ENCODE measurements around the gene SLC25A19.
"Not testable (repeated sequence)": the region's sequence is repeated elsewhere in the genome, so short reads cannot be mapped to it uniquely, and the experiment has no call there.

The SLC25A19 gene

DNA sequence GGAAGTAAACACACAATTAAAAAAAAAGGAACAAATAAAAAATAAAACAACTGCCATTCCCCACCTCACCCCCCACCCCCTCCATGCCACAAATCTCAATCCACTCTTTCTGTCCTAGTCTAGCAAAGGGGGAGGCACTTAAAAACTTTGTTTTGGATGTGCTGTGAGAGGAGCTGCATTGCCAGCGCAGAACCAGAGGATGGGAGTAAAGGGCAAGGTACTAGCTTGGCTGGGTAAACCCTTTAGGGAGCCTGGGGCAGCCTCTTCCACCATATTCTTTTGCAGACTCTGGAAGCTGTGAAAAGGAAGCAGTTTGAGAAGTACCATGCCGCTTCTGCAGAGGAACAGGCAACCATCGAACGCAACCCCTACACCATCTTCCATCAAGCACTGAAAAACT, 26.2 kb downstream of the SLC25A19 start:
- H3K27ac ChIP-seq (ENCODE audit: low read depth, low read length), result no peak overlapping the region
- no peaks in the 10 kb centered on the region for H3K9me3 ChIP-seq (ENCODE audit: low read length)
- H3K9ac ChIP-seq (ENCODE audit: low read length), result no peak overlapping the region
- H3K4me3 ChIP-seq (ENCODE audit: low read depth in 1 of 2, low read length in 2 of 2), result no peak overlapping the region
- peaks cover 45% of the 10 kb centered on the region for H3K36me3 ChIP-seq (ENCODE audit: insufficient read depth, low read length)
- no peaks in the 10 kb centered on the region for H3K27me3 ChIP-seq (ENCODE audit: control insufficient read depth in 1 of 2, insufficient read depth in 2 of 2, low read length in 2 of 2)
- H3K4me1 ChIP-seq (ENCODE audit: insufficient read depth, low read length), result peaks cover 28% of the 10 kb centered on the region

- peak overlapping the region; percentile 84 for H3K9ac ChIP-seq (ENCODE audit: low read length)
- H3K27ac ChIP-seq (ENCODE audit: low read depth, low read length), result peak overlapping the region; percentile 98
- no peaks in the 10 kb centered on the region for H3K27me3 ChIP-seq (ENCODE audit: control insufficient read depth in 1 of 2, insufficient read depth in 2 of 2, low read length in 2 of 2)
- H3K4me1 ChIP-seq (ENCODE audit: insufficient read depth, low read length), result peaks cover 28% of the 10 kb centered on the region
- no peaks in the 10 kb centered on the region for H3K9me3 ChIP-seq (ENCODE audit: low read length)
- H3K36me3 ChIP-seq (ENCODE audit: insufficient read depth, low read length), result peaks cover 41% of the 10 kb centered on the region
- H3K4me3 ChIP-seq (ENCODE audit: low read depth in 1 of 2, low read length in 2 of 2), result peak overlapping the region; percentile 89 to 100
Observed at GRCh38 chr17:75262112-75262606, 27.1 kb downstream of the SLC25A19 start.

DNA sequence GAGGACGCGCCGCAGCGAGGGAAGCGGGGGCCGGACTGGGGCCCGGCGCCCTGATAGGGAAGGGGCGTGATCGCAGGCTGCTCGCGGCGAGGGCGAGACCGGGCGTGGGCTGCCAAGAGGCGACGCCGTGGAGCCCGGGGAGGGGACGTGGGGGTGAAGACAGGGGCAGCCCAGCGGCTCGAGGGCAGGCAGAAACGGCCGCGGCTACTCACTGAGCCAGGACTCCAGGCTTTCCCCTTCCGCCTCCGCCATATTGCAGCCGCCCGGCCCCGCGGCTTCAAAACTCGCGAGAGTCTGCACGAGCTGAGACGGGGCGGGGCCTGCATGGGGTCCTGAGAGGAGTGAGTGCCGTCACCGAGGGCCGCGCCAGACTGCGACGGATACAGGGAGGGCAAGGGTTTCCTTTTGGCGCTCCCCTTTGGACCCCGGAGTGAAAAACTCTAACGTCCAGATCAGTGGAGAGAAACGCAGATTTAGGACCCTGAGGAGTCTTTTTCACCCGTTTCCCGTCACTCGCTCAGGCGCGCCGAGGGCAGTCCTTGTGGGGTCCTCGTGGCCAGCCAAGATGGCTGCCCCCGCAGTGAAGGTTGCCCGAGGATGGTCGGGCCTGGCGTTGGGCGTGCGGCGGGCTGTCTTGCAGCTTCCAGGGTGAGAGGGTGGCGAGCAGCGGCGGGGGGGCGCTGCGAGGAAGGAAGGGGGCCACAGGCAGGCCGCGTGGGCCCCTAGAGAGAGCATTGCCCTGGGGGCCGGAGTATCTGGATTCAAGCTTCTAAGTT, 27.7 kb downstream of the SLC25A19 start, which contains the start of the genes GGA3 and MRPS7:
Gene GGA3 (minus strand): TSS at position 271 of the 776 bp plus-strand sequence. CDS start 19 bp downstream, at position 252.
Gene MRPS7 (plus strand): TSS at position 544 of the 776 bp plus-strand sequence. CDS start 22 bp downstream, at position 566.
- Histone ChIP-seq H3K9me3 (ENCODE audit: low read length) (no peaks in the 10 kb centered on the region), H3K9ac (ENCODE audit: low read length) (peak within 1 kb of the TSS; percentile 84), H3K4me3 (ENCODE audit: low read depth in 1 of 2, low read length in 2 of 2) (peak within 1 kb of the TSS; percentile 89 to 100), H3K27ac (ENCODE audit: low read depth, low read length) (peak within 1 kb of the TSS; percentile 98), H3K27me3 (ENCODE audit: control insufficient read depth in 1 of 2, insufficient read depth in 2 of 2, low read length in 2 of 2) (no peaks in the 10 kb centered on the region), H3K36me3 (ENCODE audit: insufficient read depth, low read length) (peaks cover 35% of the 10 kb centered on the region), H3K4me1 (ENCODE audit: insufficient read depth, low read length) (peaks cover 28% of the 10 kb centered on the region)

- H3K9me3 ChIP-seq (ENCODE audit: low read length), result no peaks in the 10 kb centered on the region
- peak overlapping the region; percentile 98 for H3K27ac ChIP-seq (ENCODE audit: low read depth, low read length)
- H3K36me3 ChIP-seq (ENCODE audit: insufficient read depth, low read length), result peaks cover 27% of the 10 kb centered on the region
- peak overlapping the region; percentile 84 for H3K9ac ChIP-seq (ENCODE audit: low read length)
- H3K4me3 ChIP-seq (ENCODE audit: low read depth in 1 of 2, low read length in 2 of 2), result peak overlapping the region; percentile 89 to 100
- peaks cover 28% of the 10 kb centered on the region for H3K4me1 ChIP-seq (ENCODE audit: insufficient read depth, low read length)
- H3K27me3 ChIP-seq (ENCODE audit: control insufficient read depth in 1 of 2, insufficient read depth in 2 of 2, low read length in 2 of 2), result no peaks in the 10 kb centered on the region
Observed at GRCh38 chr17:75260641-75261335, 28.4 kb downstream of the SLC25A19 start.

DNA sequence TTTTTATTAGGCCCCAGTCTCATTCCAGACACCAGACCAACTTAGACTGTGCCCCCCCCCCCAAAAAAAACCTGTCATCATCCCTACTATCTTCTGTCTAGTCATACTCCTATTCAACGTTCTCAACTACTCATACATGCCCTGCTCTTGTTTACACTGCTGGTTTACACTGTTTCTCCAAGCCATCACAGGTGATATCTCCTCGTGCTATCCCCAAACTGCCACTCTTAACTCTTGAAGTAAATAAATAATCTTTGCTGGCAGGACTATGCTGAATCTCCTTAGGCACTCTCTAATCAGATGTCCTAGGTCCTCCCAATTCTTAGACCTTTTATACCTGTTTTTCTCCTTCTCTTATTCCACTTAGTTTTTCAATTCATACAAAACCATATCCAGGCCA, 32.0 kb downstream of the SLC25A19 start:
- H3K4me1 ChIP-seq (ENCODE audit: insufficient read depth, low read length), result peaks cover 19% of the 10 kb centered on the region
- H3K27ac ChIP-seq (ENCODE audit: low read depth, low read length); H3K36me3 ChIP-seq (ENCODE audit: insufficient read depth, low read length); H3K9ac ChIP-seq (ENCODE audit: low read length); H3K9me3 ChIP-seq (ENCODE audit: low read length); H3K4me3 ChIP-seq (ENCODE audit: low read depth in 1 of 2, low read length in 2 of 2); H3K27me3 ChIP-seq (ENCODE audit: control insufficient read depth in 1 of 2, insufficient read depth in 2 of 2, low read length in 2 of 2): not testable (repeated sequence)

GRCh38 chr17:75255954-75256698, 33.1 kb downstream of the SLC25A19 start:
- H3K27me3 ChIP-seq (ENCODE audit: control insufficient read depth in 1 of 2, insufficient read depth in 2 of 2, low read length in 2 of 2); H3K4me3 ChIP-seq (ENCODE audit: low read depth in 1 of 2, low read length in 2 of 2); H3K9ac ChIP-seq (ENCODE audit: low read length); H3K36me3 ChIP-seq (ENCODE audit: insufficient read depth, low read length); H3K9me3 ChIP-seq (ENCODE audit: low read length); H3K27ac ChIP-seq (ENCODE audit: low read depth, low read length): not testable (repeated sequence)
- H3K4me1 ChIP-seq (ENCODE audit: insufficient read depth, low read length), result peaks cover 19% of the 10 kb centered on the region

GRCh38 chr17:75252039-75252816, 37.0 kb downstream of the SLC25A19 start:
- Histone ChIP-seq H3K9ac (ENCODE audit: low read length) (no peak overlapping the region), H3K4me3 (ENCODE audit: low read depth in 1 of 2, low read length in 2 of 2) (no peak overlapping the region), H3K9me3 (ENCODE audit: low read length) (no peaks in the 10 kb centered on the region), H3K36me3 (ENCODE audit: insufficient read depth, low read length) (no peaks in the 10 kb centered on the region), H3K27ac (ENCODE audit: low read depth, low read length) (no peak overlapping the region), H3K27me3 (ENCODE audit: control insufficient read depth in 1 of 2, insufficient read depth in 2 of 2, low read length in 2 of 2) (no peaks in the 10 kb centered on the region), H3K4me1 (ENCODE audit: insufficient read depth, low read length) (no peaks in the 10 kb centered on the region)

GRCh38 chr17:75250009-75250471, 39.2 kb downstream of the SLC25A19 start:
- Histone ChIP-seq H3K9me3 (ENCODE audit: low read length) (no peaks in the 10 kb centered on the region), H3K27me3 (ENCODE audit: control insufficient read depth in 1 of 2, insufficient read depth in 2 of 2, low read length in 2 of 2) (no peaks in the 10 kb centered on the region), H3K9ac (ENCODE audit: low read length) (no peak overlapping the region), H3K27ac (ENCODE audit: low read depth, low read length) (no peak overlapping the region), H3K4me3 (ENCODE audit: low read depth in 1 of 2, low read length in 2 of 2) (no peak overlapping the region), H3K36me3 (ENCODE audit: insufficient read depth, low read length) (peaks cover 19% of the 10 kb centered on the region), H3K4me1 (ENCODE audit: insufficient read depth, low read length) (no peaks in the 10 kb centered on the region)

- no peak overlapping the region for H3K9ac ChIP-seq (ENCODE audit: low read length)
- no peak overlapping the region for H3K4me3 ChIP-seq (ENCODE audit: low read depth in 1 of 2, low read length in 2 of 2)
- H3K27ac ChIP-seq (ENCODE audit: low read depth, low read length), result no peak overlapping the region
- H3K27me3 ChIP-seq (ENCODE audit: control insufficient read depth in 1 of 2, insufficient read depth in 2 of 2, low read length in 2 of 2), result no peaks in the 10 kb centered on the region
- H3K4me1 ChIP-seq (ENCODE audit: insufficient read depth, low read length), result no peaks in the 10 kb centered on the region
- no peaks in the 10 kb centered on the region for H3K9me3 ChIP-seq (ENCODE audit: low read length)
- H3K36me3 ChIP-seq (ENCODE audit: insufficient read depth, low read length), result peaks cover 24% of the 10 kb centered on the region
Observed at GRCh38 chr17:75249564-75249963, 39.7 kb downstream of the SLC25A19 start.

- H3K4me3 ChIP-seq (ENCODE audit: low read depth in 1 of 2, low read length in 2 of 2), result no peak overlapping the region
- no peaks in the 10 kb centered on the region for H3K9me3 ChIP-seq (ENCODE audit: low read length)
- no peak overlapping the region for H3K27ac ChIP-seq (ENCODE audit: low read depth, low read length)
- no peaks in the 10 kb centered on the region for H3K4me1 ChIP-seq (ENCODE audit: insufficient read depth, low read length)
- no peaks in the 10 kb centered on the region for H3K27me3 ChIP-seq (ENCODE audit: control insufficient read depth in 1 of 2, insufficient read depth in 2 of 2, low read length in 2 of 2)
- no peak overlapping the region for H3K9ac ChIP-seq (ENCODE audit: low read length)
- peaks cover 55% of the 10 kb centered on the region for H3K36me3 ChIP-seq (ENCODE audit: insufficient read depth, low read length)
Observed at GRCh38 chr17:75246404-75246803, 42.8 kb downstream of the SLC25A19 start.

Measured in muscle layer of colon (tissue), 2 donors.